BLaER1 (cell line): ENCODE measurements around the gene C1QTNF9.
"Not testable (repeated sequence)": the region's sequence is repeated elsewhere in the genome, so short reads cannot be mapped to it uniquely, and the experiment has no call there.

Experiments
- H3K27ac ChIP-seq: shearing (Covaris generic); formaldehyde crosslinking; 2 replicates; pipeline ENCODE4 v1.8.1; 2022
- H3K27me3 ChIP-seq: shearing (Covaris generic); formaldehyde crosslinking; 2 replicates; pipeline ENCODE4 v1.8.1; 2022
- H3K36me3 ChIP-seq: shearing (Covaris generic); formaldehyde crosslinking; 2 replicates; pipeline ENCODE4 v1.8.1; 2022
- H3K4me1 ChIP-seq: shearing (Covaris generic); formaldehyde crosslinking; 2 replicates; pipeline ENCODE4 v1.8.1; 2022
- H3K4me2 ChIP-seq: shearing (Covaris generic); formaldehyde crosslinking; 2 replicates; pipeline ENCODE4 v1.8.1; 2022
- H3K4me3 ChIP-seq: shearing (Covaris generic); formaldehyde crosslinking; 2 replicates; pipeline ENCODE4 v1.8.1; 2022
- H3K9ac ChIP-seq: shearing (Covaris generic); formaldehyde crosslinking; 2 replicates; pipeline ENCODE4 v1.8.1; 2022
- H3K9me3 ChIP-seq: shearing (Covaris generic); formaldehyde crosslinking; 2 replicates; pipeline ENCODE4 v1.8.1; 2022
- H4K20me1 ChIP-seq: shearing (Covaris generic); formaldehyde crosslinking; 2 replicates; pipeline ENCODE4 v1.8.1; 2022
- Cebpa-rat ChIP-seq: shearing (Covaris generic); IDR thresholded peaks from 2 replicates; pipeline ENCODE4 v1.8.1; 2022

C1QTNF9 gene

GRCh38 chr13:24293746-24294145, 15.6 kb upstream of the C1QTNF9 start:
- no peak overlapping the region for H3K4me2 ChIP-seq
- no peak overlapping the region for H3K27ac ChIP-seq
- no peaks in the 10 kb centered on the region for H3K4me1 ChIP-seq
- H4K20me1 ChIP-seq: no peaks in the 10 kb centered on the region
- H3K27me3 ChIP-seq: no peaks in the 10 kb centered on the region
- no peak overlapping the region for H3K4me3 ChIP-seq
- H3K9me3 ChIP-seq: no peaks in the 10 kb centered on the region
- no peak overlapping the region for H3K9ac ChIP-seq
- no peak for TF ChIP-seq Cebpa-rat
- peaks cover 79% of the 10 kb centered on the region for H3K36me3 ChIP-seq

GRCh38 chr13:24299488-24300114, 9.8 kb upstream of the C1QTNF9 start:
- H3K4me3 ChIP-seq: no peak overlapping the region
- TF ChIP-seq Cebpa-rat: no peak
- H3K4me1 ChIP-seq: no peaks in the 10 kb centered on the region
- no peaks in the 10 kb centered on the region for H3K9me3 ChIP-seq
- H3K4me2 ChIP-seq: no peak overlapping the region
- H3K36me3 ChIP-seq: peaks cover 71% of the 10 kb centered on the region
- no peak overlapping the region for H3K27ac ChIP-seq
- no peak overlapping the region for H3K9ac ChIP-seq
- no peaks in the 10 kb centered on the region for H4K20me1 ChIP-seq
- no peaks in the 10 kb centered on the region for H3K27me3 ChIP-seq

- H3K9me3 ChIP-seq: no peaks in the 10 kb centered on the region
- no peaks in the 10 kb centered on the region for H3K4me1 ChIP-seq
- H3K27ac ChIP-seq: no peak overlapping the region
- H4K20me1 ChIP-seq: no peaks in the 10 kb centered on the region
- peaks cover 54% of the 10 kb centered on the region for H3K36me3 ChIP-seq
- H3K27me3 ChIP-seq: no peaks in the 10 kb centered on the region
- no peak overlapping the region for H3K4me3 ChIP-seq
- no peak for TF ChIP-seq Cebpa-rat
- H3K4me2 ChIP-seq: no peak overlapping the region
- H3K9ac ChIP-seq: no peak overlapping the region
These were observed 7.9 kb upstream of the C1QTNF9 start for GRCh38 chr13:24301434-24301833.

- Histone ChIP-seq H4K20me1 (no peaks in the 10 kb centered on the region), H3K4me3 (no peak overlapping the region), H3K9ac (no peak overlapping the region), H3K4me1 (no peaks in the 10 kb centered on the region), H3K27ac (no peak overlapping the region), H3K36me3 (peaks cover 49% of the 10 kb centered on the region), H3K9me3 (no peaks in the 10 kb centered on the region), H3K27me3 (no peaks in the 10 kb centered on the region), H3K4me2 (no peak overlapping the region)
- TF ChIP-seq Cebpa-rat: no peak
These were observed 7.5 kb upstream of the C1QTNF9 start for GRCh38 chr13:24301911-24302310.

- H3K4me1 ChIP-seq: 0 out of 2 replicates have a peak, but pooled peaks cover 5% of the 10 kb centered on the region
- no peak overlapping the region for H3K9ac ChIP-seq
- no peaks in the 10 kb centered on the region for H3K27me3 ChIP-seq
- no peaks in the 10 kb centered on the region for H4K20me1 ChIP-seq
- TF ChIP-seq Cebpa-rat: no peak
- H3K4me3 ChIP-seq: no peak overlapping the region
- no peaks in the 10 kb centered on the region for H3K9me3 ChIP-seq
- no peak overlapping the region for H3K27ac ChIP-seq
- H3K4me2 ChIP-seq: no peak overlapping the region
- H3K36me3 ChIP-seq: peaks cover 22% of the 10 kb centered on the region
These were observed 4.8 kb upstream of the C1QTNF9 start for GRCh38 chr13:24304620-24305019.

- H3K9ac ChIP-seq: no peak overlapping the region
These were observed 2.7 kb upstream of the C1QTNF9 start for GRCh38 chr13:24306632-24307031.

GRCh38 chr13:24307211-24308067, 1.9 kb upstream of the C1QTNF9 start:
- no peak overlapping the region for H3K4me3 ChIP-seq
- no peaks in the 10 kb centered on the region for H4K20me1 ChIP-seq
- H3K36me3 ChIP-seq: peaks cover 10% of the 10 kb centered on the region
- H3K27me3 ChIP-seq: no peaks in the 10 kb centered on the region
- no peak for TF ChIP-seq Cebpa-rat
- no peak overlapping the region for H3K9ac ChIP-seq
- H3K27ac ChIP-seq: no peak overlapping the region
- H3K9me3 ChIP-seq: no peaks in the 10 kb centered on the region
- no peak overlapping the region for H3K4me2 ChIP-seq
- H3K4me1 ChIP-seq: 0 out of 2 replicates have a peak, but pooled peaks cover 6% of the 10 kb centered on the region

More at GRCh38 chr13:24306632-24307031, 2.7 kb upstream of the C1QTNF9 start:
- peaks cover 10% of the 10 kb centered on the region for H3K36me3 ChIP-seq
- H3K27me3 ChIP-seq: no peaks in the 10 kb centered on the region
- H3K4me1 ChIP-seq: 0 out of 2 replicates have a peak, but pooled peaks cover 6% of the 10 kb centered on the region
- H3K4me2 ChIP-seq: no peak overlapping the region
- H3K9me3 ChIP-seq: no peaks in the 10 kb centered on the region
- no peaks in the 10 kb centered on the region for H4K20me1 ChIP-seq
- H3K27ac ChIP-seq: no peak overlapping the region
- no peak for TF ChIP-seq Cebpa-rat
- H3K4me3 ChIP-seq: no peak overlapping the region

- Histone ChIP-seq H3K27me3 (no peaks in the 10 kb centered on the region), H3K4me1 (0 out of 2 replicates have a peak, but pooled peaks cover 6% of the 10 kb centered on the region), H3K27ac (no peak overlapping the region), H3K36me3 (peaks cover 4% of the 10 kb centered on the region), H3K4me3 (no peak overlapping the region), H4K20me1 (no peaks in the 10 kb centered on the region), H3K4me2 (no peak overlapping the region), H3K9ac (no peak overlapping the region), H3K9me3 (no peaks in the 10 kb centered on the region)
- TF ChIP-seq Cebpa-rat: no peak
These were observed 1.3 kb upstream of the C1QTNF9 start for GRCh38 chr13:24308068-24308445.

GRCh38 chr13:24308488-24309020, 826 bp upstream of the C1QTNF9 start:
- no peak for TF ChIP-seq Cebpa-rat
- no peaks in the 10 kb centered on the region; the same call in 1 of the 2 replicates for H3K36me3 ChIP-seq
- no peak overlapping the region for H3K4me3 ChIP-seq
- H3K9me3 ChIP-seq: no peaks in the 10 kb centered on the region
- no peaks in the 10 kb centered on the region for H4K20me1 ChIP-seq
- no peak overlapping the region for H3K9ac ChIP-seq
- no peaks in the 10 kb centered on the region for H3K27me3 ChIP-seq
- H3K27ac ChIP-seq: no peak overlapping the region
- H3K4me1 ChIP-seq: 0 out of 2 replicates have a peak, but pooled peaks cover 6% of the 10 kb centered on the region
- no peak overlapping the region for H3K4me2 ChIP-seq

- TF ChIP-seq Cebpa-rat: no peak
- H3K4me2 ChIP-seq: no peak overlapping the region
- H4K20me1 ChIP-seq: no peaks in the 10 kb centered on the region
- no peaks in the 10 kb centered on the region for H3K27me3 ChIP-seq
- no peak overlapping the region for H3K27ac ChIP-seq
- H3K36me3 ChIP-seq: no peaks in the 10 kb centered on the region
- no peak overlapping the region for H3K9ac ChIP-seq
- no peak overlapping the region for H3K4me3 ChIP-seq
- no peaks in the 10 kb centered on the region for H3K9me3 ChIP-seq
- H3K4me1 ChIP-seq: 0 out of 2 replicates have a peak, but pooled peaks cover 6% of the 10 kb centered on the region
These were observed 4.1 kb downstream of the C1QTNF9 start for GRCh38 chr13:24313439-24313838.

- not testable (repeated sequence) for H3K27me3 ChIP-seq, H3K9ac ChIP-seq, H3K4me2 ChIP-seq, H3K4me1 ChIP-seq, H3K9me3 ChIP-seq, H4K20me1 ChIP-seq, H3K36me3 ChIP-seq, H3K4me3 ChIP-seq, H3K27ac ChIP-seq
These were observed 8.5 kb downstream of the C1QTNF9 start for GRCh38 chr13:24317835-24318234.

- not testable (repeated sequence) for H3K4me2 ChIP-seq, H3K9ac ChIP-seq, H3K4me1 ChIP-seq, H3K27ac ChIP-seq, H3K36me3 ChIP-seq, H3K27me3 ChIP-seq, H3K4me3 ChIP-seq, H3K9me3 ChIP-seq, H4K20me1 ChIP-seq
These were observed 9.5 kb downstream of the C1QTNF9 start for GRCh38 chr13:24318878-24319277.

- H3K4me2 ChIP-seq, H3K4me3 ChIP-seq, H3K36me3 ChIP-seq: not testable (repeated sequence)
These were observed 10.3 kb downstream of the C1QTNF9 start for GRCh38 chr13:24319641-24320040.

GRCh38 chr13:24321416-24321815, 12.0 kb downstream of the C1QTNF9 start:
- not testable (repeated sequence) for H3K36me3 ChIP-seq, H3K9ac ChIP-seq, H4K20me1 ChIP-seq

More at GRCh38 chr13:24319641-24320040, 10.3 kb downstream of the C1QTNF9 start:
- H3K4me1 ChIP-seq, H4K20me1 ChIP-seq, H3K9me3 ChIP-seq, H3K9ac ChIP-seq, H3K27me3 ChIP-seq, H3K27ac ChIP-seq: not testable (repeated sequence)

More at GRCh38 chr13:24321416-24321815, 12.0 kb downstream of the C1QTNF9 start:
- H3K4me3 ChIP-seq, H3K4me1 ChIP-seq, H3K9me3 ChIP-seq, H3K27ac ChIP-seq, H3K4me2 ChIP-seq, H3K27me3 ChIP-seq: not testable (repeated sequence)
